IPS-20b (cell line): Measurements from ENCODE around the gene DCLRE1A.
A peak's percentile ranks its signal among the peaks of the same experiment; 100 is the strongest.

Source experiments
- H3K27ac ChIP-seq: one replicate; pipeline ENCODE4 v1.5.1; 2013; ENCODE audit warnings: low read length
- H3K27me3 ChIP-seq: 2 replicates; pipeline ENCODE4 v1.6.1; 2013; ENCODE audit warnings: mild to moderate bottlenecking, low read length, inconsistent platforms; ENCODE audit not compliant: insufficient read depth
- H3K36me3 ChIP-seq: 2 replicates; pipeline ENCODE4 v1.6.1; 2013; ENCODE audit warnings: low read depth, mild to moderate bottlenecking, inconsistent platforms, low read length, moderate library complexity; ENCODE audit not compliant: insufficient read depth
- H3K4me1 ChIP-seq: 2 replicates; pipeline ENCODE4 v1.6.1; 2013; ENCODE audit warnings: mild to moderate bottlenecking, control low read depth, inconsistent platforms, low read length, moderate library complexity; ENCODE audit not compliant: insufficient read depth
- H3K4me3 ChIP-seq: 2 replicates; pipeline ENCODE4 v1.5.1; 2013; ENCODE audit warnings: mild to moderate bottlenecking, low read length, inconsistent platforms
- H3K9ac ChIP-seq: 2 replicates; pipeline ENCODE4 v1.6.1; 2013; ENCODE audit warnings: low read depth, mild to moderate bottlenecking, inconsistent platforms, low read length, moderate library complexity
- H3K9me3 ChIP-seq: 2 replicates; pipeline ENCODE4 v1.6.1; 2013; ENCODE audit warnings: mild to moderate bottlenecking, low read depth, low read length, inconsistent platforms; ENCODE audit not compliant: insufficient read depth

The DCLRE1A gene

DNA sequence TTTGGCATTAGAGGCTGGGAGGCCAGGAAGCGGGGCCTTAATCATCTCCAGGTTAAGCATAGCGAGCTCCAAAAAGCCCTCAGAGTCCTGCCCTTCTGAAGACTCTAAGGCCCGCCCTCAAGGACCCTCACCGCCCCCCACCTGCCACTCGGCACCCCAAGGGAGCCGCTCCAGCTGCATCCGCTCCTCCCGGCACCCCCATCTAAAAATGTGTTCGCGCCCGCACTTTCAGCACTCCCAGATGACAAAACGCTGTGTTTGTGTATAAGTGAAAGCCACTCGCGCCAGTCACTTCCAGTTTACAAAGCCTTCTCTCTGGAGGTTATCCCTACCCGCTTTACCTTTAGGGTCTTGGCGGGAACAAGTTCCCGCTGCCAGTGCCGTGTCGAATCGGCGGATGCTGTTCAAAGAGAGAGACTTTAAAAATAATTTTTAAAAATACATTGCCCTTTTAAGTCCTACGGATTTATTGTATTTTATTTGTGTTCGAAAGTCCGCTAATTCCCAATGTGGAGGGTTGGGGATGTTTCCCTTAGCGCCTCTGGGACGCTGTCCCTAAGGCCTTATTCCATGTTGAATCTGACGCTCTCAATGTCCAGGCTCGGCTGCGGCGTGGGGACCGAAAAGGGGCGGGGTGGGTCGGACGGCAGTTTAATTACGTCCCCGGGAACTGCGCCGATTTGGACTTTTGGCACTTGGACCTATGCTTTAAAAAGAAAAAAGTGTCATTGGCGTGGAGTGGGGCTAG lies at the start of gene DCLRE1A, which contains the start of gene NHLRC2:
Gene DCLRE1A (minus strand): TSS at position 70 of the 748 bp plus-strand sequence. CDS start 900 bp downstream, outside the sequence.
Gene NHLRC2 (plus strand): TSS at position 649 of the 748 bp plus-strand sequence. CDS start 212 bp downstream, outside the sequence.
- Histone ChIP-seq H3K27me3 (no peaks in the 10 kb centered on the region), H3K4me1 (peaks cover 12% of the 10 kb centered on the region; the same call in 1 of the 2 replicates), H3K9me3 (no peaks in the 10 kb centered on the region), H3K36me3 (peaks cover 20% of the 10 kb centered on the region), H3K9ac (peak within 1 kb of the TSS; percentile 95), H3K4me3 (peak within 1 kb of the TSS; percentile 99), H3K27ac (peak within 1 kb of the TSS; percentile 54)

DNA sequence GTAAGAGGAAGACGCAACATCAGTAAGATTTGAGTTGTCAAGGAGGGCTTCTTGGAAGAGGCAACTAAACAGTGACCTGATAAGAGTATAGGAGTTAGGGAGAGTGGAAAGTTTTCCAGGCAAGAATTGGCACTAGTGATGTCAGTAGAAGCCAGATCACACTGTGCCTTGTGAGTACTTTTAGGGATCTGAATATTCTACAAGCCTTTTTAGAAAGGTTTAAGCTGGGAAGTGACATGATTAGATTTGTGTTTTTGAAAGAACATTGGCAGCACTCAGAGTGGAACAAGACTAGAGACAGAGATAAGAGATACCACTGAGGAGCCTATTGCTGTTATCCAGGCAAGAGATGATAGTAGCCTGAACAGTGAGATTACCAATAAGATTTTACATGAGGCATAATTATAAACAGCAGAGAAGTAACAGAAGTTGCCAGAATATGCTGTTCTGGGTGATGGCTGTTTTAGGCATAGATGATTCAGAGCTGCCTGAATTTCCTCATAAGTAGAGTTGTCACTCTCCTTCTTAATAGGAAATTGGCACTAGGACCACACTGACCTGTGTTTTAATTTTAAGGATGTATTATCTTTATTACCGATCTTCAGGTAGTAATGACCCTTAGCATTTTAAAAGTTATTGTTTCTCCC lies 46.2 kb upstream of the DCLRE1A start:
- Histone ChIP-seq H3K4me3 (no peak overlapping the region), H3K27ac (no peak overlapping the region), H3K27me3 (no peaks in the 10 kb centered on the region), H3K9ac (no peak overlapping the region), H3K9me3 (no peaks in the 10 kb centered on the region), H3K36me3 (peaks cover 73% of the 10 kb centered on the region), H3K4me1 (no peaks in the 10 kb centered on the region)

DNA sequence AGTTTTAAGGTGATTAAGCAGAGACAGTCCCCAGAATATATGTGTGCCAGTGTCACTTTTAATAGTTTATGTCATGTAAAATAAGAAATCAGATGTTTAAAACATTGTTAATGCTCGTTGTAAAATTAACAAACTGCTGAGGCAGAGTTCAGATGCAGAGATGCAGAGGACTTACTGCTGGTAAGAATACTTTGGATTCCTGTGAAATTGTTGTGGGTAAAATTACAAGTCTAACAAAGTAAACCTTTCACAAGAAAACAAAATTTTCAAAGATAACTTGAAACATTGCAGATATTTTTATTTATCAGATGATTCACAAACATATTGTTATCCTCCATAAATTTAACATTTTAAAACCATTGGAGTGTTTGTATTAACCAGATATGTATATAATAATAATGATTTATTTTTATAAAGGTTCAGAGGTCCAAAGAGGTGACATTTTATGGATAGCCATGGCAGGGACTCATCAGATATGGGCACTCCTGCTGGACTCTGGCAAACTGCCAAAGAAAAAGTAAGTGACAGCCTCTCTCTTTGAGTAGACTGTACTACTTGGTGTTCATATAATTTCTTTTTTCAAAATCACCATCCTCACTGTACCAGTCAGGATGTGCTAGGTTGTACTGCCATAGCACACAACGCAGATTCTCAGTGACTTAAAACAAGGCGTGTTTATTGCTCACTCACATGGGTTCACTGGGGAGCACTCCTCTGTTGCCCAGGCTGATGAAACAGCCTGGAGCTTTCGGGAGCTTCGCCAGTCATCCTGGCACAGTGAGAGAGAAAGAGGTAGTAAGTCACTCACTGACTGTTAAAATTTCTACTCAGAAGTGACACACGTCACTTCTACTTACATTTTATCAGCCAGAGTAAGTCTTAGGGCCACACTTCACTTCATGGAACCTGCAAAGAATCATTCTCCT lies 44.1 kb upstream of the DCLRE1A start:
- Histone ChIP-seq H3K4me1 (no peaks in the 10 kb centered on the region), H3K27ac (no peak overlapping the region), H3K9ac (no peak overlapping the region), H3K27me3 (no peaks in the 10 kb centered on the region), H3K36me3 (peaks cover 59% of the 10 kb centered on the region), H3K9me3 (no peaks in the 10 kb centered on the region), H3K4me3 (no peak overlapping the region)

DNA sequence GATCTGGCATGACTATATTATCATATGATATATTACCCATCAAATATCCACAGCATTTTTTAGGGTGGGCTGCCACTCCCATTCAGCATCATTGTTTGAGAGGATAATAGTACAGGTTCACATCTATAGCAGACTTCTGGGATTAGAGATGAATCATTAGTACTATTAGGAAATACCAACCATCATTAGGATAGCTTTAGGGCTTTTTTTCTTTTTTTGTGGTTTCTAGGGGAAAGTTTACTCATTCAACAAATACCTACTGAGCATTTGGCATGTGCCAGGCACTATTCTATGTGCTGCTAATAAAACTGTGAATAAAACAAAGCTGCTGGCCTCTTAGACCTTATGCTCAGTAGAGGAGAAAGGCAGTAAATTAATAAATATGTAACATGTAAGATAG lies 41.1 kb upstream of the DCLRE1A start:
- H3K27ac ChIP-seq = no peak overlapping the region
- H3K4me1 ChIP-seq = no peaks in the 10 kb centered on the region
- no peaks in the 10 kb centered on the region for H3K9me3 ChIP-seq
- no peaks in the 10 kb centered on the region for H3K27me3 ChIP-seq
- no peak overlapping the region for H3K4me3 ChIP-seq
- H3K36me3 ChIP-seq = peaks cover 42% of the 10 kb centered on the region
- no peak overlapping the region for H3K9ac ChIP-seq

DNA sequence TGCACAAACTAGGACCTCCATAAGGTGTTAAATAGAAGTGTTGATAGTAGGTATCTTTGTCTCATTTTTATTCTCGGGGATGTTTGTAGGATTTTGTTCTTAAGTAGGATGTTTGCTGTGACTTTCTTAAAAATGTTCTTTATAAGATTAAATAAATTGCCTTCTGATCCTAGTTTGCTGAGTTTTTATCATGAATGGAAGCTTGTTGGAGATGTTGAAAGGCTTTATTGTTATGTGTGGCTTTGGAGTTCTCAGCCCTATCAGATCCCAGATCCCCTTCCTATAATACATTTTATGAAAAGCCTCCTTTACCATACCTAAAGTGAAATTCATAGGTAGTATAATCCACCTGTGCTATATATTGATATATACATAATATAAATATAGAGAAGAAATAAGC lies 40.7 kb upstream of the DCLRE1A start:
- no peaks in the 10 kb centered on the region for H3K27me3 ChIP-seq
- no peaks in the 10 kb centered on the region for H3K9me3 ChIP-seq
- H3K9ac ChIP-seq = no peak overlapping the region
- H3K4me3 ChIP-seq = no peak overlapping the region
- H3K4me1 ChIP-seq = no peaks in the 10 kb centered on the region
- H3K27ac ChIP-seq = no peak overlapping the region
- peaks cover 44% of the 10 kb centered on the region for H3K36me3 ChIP-seq

DNA sequence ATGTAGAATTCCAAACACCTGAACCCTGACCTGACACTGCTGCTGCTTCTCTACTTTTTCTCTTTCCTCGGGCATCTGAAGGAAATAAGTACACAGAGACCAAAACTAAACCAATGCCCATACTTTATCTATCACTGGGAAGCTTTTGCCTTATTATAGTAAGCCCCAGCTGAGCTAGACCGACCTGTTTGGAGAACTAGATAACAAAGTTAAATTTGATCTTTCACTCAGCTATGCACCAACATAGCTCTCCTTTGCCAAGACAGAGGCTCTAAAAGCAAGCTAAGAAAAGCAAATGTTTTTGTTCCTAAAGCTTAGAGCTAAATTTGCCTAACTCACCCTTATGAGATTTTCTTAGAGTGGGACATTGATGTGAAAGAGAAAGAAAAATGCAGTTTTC lies 39.7 kb upstream of the DCLRE1A start:
- Histone ChIP-seq H3K9ac (no peak overlapping the region), H3K36me3 (peaks cover 36% of the 10 kb centered on the region), H3K27me3 (no peaks in the 10 kb centered on the region), H3K9me3 (no peaks in the 10 kb centered on the region), H3K4me1 (no peaks in the 10 kb centered on the region), H3K27ac (no peak overlapping the region), H3K4me3 (no peak overlapping the region)

DNA sequence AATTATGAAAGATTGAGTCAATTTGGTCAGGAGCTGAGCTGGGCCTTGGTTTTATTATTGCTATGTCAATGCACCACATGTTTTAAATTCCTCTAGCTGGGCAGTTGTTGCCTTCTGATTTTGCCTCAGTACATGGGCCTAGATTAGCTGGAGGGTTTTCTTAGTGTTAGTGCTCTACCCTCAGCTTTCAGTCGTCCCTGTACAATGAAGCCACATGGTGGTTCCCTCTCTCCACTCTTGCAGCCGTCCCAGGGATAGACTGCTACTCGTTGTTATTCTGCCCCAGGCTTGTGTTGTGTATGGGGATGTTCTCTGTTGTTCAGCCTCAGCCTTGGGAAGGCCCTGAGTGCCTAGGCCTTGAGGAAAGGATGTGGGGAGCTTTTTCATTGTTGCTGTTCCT lies 37.6 kb upstream of the DCLRE1A start:
- H3K9ac ChIP-seq = no peak overlapping the region
- no peaks in the 10 kb centered on the region for H3K4me1 ChIP-seq
- peaks cover 34% of the 10 kb centered on the region; the same call in 1 of the 2 replicates for H3K36me3 ChIP-seq
- no peaks in the 10 kb centered on the region for H3K27me3 ChIP-seq
- no peak overlapping the region for H3K4me3 ChIP-seq
- H3K27ac ChIP-seq = no peak overlapping the region
- H3K9me3 ChIP-seq = no peaks in the 10 kb centered on the region

DNA sequence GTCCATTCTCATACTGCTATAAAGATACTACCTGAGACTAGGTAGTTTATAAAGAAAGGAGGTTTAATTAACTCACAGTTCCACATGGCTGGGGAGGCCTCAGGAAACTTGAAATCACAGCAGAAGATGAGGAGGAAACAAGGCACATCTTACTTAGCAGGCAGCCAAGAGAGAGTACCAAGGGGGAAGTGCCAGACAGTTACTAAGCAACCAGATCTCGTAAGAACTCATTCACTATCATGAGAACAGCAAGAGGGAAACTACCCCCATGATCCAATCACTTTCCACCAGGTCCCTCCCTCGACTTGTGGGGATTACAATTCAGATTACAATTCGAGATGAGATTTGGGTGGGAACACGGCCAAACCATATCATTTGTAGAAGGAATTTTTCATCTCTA lies 36.9 kb upstream of the DCLRE1A start:
- H3K27ac ChIP-seq = no peak overlapping the region
- no peak overlapping the region for H3K4me3 ChIP-seq
- no peaks in the 10 kb centered on the region for H3K4me1 ChIP-seq
- no peaks in the 10 kb centered on the region for H3K27me3 ChIP-seq
- H3K9me3 ChIP-seq = no peaks in the 10 kb centered on the region
- H3K9ac ChIP-seq = no peak overlapping the region
- peaks cover 41% of the 10 kb centered on the region; the same call in 1 of the 2 replicates for H3K36me3 ChIP-seq

DNA sequence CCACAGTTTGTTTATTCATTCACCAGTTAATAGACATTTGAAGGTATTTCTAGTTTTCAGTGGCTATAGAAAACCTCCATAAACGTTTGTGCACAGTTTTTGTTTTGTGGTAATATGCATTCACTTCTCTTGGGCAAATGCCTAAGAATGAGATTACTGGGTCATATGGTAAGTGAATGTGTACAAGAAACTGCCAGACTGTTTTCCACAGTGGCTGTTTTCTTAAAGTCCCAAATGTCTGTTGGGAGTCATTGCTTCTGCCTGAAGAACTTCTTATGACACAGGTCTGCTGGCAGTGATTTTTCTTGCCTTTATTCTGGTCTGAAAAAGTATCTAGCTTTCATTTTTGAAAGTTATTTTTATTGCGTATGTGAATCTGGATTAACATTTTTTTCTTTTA lies 36.0 kb upstream of the DCLRE1A start:
- Histone ChIP-seq H3K4me3 (no peak overlapping the region), H3K27ac (no peak overlapping the region), H3K36me3 (peaks cover 45% of the 10 kb centered on the region; the same call in 1 of the 2 replicates), H3K9ac (no peak overlapping the region), H3K9me3 (no peaks in the 10 kb centered on the region), H3K4me1 (no peaks in the 10 kb centered on the region), H3K27me3 (no peaks in the 10 kb centered on the region)

DNA sequence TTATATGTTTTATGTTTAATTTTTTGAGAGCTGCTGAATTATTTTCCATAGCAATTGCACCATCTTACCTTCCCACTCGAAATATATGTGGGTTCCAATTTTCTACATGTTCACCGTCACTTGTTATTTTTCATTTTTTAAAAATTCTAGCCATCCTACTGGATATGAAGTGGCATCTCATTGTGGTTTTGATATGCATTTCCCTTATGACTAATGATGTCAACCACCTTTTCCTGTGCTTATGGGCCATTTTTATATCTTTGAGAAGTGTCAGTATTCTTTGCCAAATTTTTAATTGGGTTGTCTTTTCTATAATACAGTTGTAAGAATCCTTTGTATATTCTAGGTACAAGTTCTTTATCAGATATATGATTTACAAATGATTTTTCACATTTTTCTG lies 28.4 kb upstream of the DCLRE1A start:
- H3K9ac ChIP-seq = no peak overlapping the region
- H3K36me3 ChIP-seq = peaks cover 46% of the 10 kb centered on the region
- H3K4me1 ChIP-seq = no peaks in the 10 kb centered on the region
- H3K9me3 ChIP-seq = no peaks in the 10 kb centered on the region
- no peak overlapping the region for H3K27ac ChIP-seq
- no peak overlapping the region for H3K4me3 ChIP-seq
- no peaks in the 10 kb centered on the region for H3K27me3 ChIP-seq

DNA sequence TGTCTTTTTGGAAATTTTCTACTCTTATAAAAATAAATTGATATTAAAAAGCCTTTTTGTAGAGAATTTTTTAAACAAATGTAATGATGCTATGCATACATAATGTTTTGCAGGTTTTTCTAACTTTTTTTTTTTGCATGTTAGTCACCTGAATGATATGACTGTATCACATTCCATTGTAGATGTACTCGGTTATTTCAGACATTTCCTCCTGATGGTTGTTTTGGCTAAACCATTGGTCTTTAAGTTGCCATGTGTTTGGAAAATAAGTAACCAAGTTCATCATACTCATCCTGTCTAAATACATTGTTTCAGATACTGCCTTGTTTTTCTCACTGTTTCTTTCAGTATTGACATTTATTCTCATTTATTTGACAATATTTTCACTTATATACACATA lies 26.4 kb upstream of the DCLRE1A start:
- H3K27ac ChIP-seq = no peak overlapping the region
- H3K4me3 ChIP-seq = no peak overlapping the region
- H3K27me3 ChIP-seq = no peaks in the 10 kb centered on the region
- no peak overlapping the region for H3K9ac ChIP-seq
- no peaks in the 10 kb centered on the region for H3K4me1 ChIP-seq
- H3K9me3 ChIP-seq = no peaks in the 10 kb centered on the region
- peaks cover 35% of the 10 kb centered on the region for H3K36me3 ChIP-seq
